GM19455 (cell line): Measurements from ENCODE around the gene SYNDIG1.

Source experiments
- ATAC-seq: cut with Tn5 transposase; IDR thresholded peaks from one replicate; pipeline ENCODE4 v1.9.1; 2021; ENCODE audit not compliant: unreplicated experiment

The SYNDIG1 gene

GRCh38 chr20:24446811-24447210, 22.6 kb upstream of the SYNDIG1 start:
- no peak for ATAC-seq

DNA sequence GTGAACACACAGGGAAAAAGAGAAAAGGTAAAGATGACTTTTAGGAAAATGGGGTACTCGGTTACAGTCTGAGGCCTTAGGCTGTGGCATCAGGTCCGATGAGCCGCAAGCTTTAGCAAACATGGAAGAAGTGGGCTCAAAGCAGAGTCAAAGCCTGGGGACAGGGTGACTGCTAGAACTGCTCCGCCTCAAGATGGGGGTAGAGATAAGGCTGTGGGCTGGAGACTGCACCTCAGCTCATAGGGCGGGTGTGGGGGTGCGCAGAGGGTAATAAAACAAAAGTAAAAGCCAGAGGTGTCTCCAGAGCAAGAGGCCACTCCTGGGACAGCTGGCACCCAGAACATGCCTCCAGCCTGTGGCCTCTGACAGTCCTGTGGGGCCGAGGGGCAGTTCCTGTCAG, 21.3 kb upstream of the SYNDIG1 start:
- no peak for ATAC-seq

- no peak for ATAC-seq
Observed at GRCh38 chr20:24449026-24449720, 20.3 kb upstream of the SYNDIG1 start.

DNA sequence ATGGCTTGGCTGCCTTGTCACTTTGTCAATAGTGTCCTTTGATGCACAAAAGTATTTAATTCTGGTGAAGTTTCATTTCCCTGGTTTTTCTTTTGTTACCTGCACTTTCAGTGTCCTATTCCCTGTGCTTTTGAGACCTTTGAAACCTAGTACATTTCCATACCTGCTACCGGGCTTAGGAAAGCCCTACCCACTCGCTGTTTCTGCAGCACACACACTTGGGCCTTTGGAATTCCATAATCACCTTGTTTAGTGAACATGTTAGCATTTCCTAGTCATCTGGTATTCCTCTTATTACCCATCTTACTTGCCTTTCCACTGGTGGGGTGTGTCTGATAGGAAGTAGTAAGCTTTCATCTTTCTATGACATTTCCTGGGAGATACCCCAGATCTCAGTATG, 19.3 kb upstream of the SYNDIG1 start:
- no peak for ATAC-seq

GRCh38 chr20:24450624-24451376, 18.6 kb upstream of the SYNDIG1 start:
- ATAC-seq, result no peak

GRCh38 chr20:24451428-24451827, 18.0 kb upstream of the SYNDIG1 start:
- ATAC-seq, result no peak

GRCh38 chr20:24452016-24452415, 17.4 kb upstream of the SYNDIG1 start:
- no peak for ATAC-seq

DNA sequence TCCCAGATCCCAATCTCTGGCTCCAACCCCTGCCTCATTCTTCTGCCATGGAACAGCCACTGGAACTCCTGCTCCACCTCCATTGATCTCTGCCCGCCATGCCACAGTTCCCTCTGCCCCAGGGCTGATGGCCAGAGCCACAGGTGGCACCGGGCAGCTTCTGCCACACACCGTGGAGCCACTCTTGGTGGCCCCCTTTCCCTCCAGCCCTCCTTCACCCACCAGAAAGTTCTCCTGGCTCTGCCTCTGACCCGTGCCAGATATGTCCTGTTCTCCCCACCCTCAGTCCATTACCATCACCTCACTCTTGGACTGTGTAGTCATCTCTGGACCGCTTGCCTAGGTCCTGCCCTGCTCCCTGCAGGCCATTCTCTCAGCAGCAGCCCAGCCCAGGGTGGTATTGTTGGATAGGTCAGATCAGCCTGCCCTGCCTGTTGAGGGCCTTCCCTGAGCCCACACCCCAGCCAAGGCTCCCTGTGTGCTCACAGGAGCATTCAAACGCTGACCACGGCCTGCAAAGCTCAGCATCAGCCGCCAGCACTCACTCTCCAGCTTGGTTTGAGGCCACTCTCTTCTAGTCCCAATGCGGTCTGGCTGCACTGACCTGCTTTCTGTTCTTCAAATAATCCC, 16.8 kb upstream of the SYNDIG1 start:
- ATAC-seq, result no peak

GRCh38 chr20:24453869-24454268, 15.6 kb upstream of the SYNDIG1 start:
- ATAC-seq, result no peak

DNA sequence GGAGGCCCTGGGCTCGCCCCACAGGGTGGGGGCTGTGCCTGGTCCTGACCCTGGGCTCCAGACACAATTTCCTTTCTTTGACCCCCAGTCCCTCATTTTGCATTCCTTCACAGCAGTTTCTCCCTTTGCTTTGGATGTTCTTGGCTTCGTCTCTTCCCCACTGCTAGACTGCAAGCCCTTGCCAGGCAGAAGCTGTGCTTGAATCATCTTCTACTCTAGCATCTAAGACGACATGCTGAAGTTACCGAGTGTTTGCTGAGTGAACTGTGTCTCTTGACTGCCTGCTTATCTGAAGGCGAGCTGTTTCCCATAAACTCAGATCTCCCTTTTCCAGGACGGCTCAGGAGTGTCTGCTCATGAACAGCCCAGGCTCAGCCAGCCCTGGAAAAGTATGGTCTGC, 14.3 kb upstream of the SYNDIG1 start:
- ATAC-seq, result no peak

DNA sequence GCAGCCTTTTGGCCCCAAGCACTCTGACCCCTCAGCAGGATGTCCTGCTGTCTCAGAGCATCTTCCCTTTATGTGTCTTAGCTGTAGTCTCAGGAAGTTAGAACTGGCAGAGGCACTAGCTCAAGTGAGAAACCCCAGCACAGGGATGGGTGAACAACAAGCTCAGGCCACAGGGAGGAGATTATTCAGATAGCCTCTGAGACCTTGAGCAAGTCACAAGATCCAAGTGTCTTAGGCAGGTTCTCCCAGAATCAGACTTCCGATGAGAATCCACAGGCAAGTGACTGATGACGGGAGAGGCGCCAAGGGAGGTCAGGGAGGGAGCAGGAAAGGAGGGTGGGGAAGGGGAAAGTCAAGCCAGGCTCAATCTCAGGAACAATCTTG, 13.0 kb upstream of the SYNDIG1 start:
- no peak for ATAC-seq

- ATAC-seq, result no peak
Observed at GRCh38 chr20:24458436-24458835, 11.0 kb upstream of the SYNDIG1 start.

- no peak for ATAC-seq
Observed at GRCh38 chr20:24459733-24460132, 9.7 kb upstream of the SYNDIG1 start.

DNA sequence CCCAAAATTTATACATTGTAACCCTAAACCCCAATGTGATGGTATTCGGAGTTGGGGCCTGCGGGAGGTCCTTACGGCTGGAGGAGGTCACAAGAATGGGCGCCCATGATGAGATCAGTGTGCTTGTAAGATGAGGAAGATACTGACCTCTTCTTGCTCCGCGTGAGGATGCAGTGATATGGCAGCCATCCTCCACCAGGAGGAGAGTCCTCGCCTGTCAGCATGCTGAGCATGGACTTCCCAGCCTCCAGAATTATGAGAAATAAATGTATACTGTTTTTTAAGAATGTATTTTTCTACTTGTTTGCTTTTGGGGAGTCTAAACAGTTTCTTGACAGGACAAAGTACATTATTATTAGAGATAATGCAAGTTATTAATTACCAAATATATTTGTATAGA, 8.7 kb upstream of the SYNDIG1 start:
- ATAC-seq, result no peak

- no peak for ATAC-seq
Observed at GRCh38 chr20:24461848-24462247, 7.6 kb upstream of the SYNDIG1 start.

GRCh38 chr20:24462460-24463010, 6.9 kb upstream of the SYNDIG1 start:
- ATAC-seq, result no peak

GRCh38 chr20:24465159-24465558, 4.3 kb upstream of the SYNDIG1 start:
- no peak for ATAC-seq

DNA sequence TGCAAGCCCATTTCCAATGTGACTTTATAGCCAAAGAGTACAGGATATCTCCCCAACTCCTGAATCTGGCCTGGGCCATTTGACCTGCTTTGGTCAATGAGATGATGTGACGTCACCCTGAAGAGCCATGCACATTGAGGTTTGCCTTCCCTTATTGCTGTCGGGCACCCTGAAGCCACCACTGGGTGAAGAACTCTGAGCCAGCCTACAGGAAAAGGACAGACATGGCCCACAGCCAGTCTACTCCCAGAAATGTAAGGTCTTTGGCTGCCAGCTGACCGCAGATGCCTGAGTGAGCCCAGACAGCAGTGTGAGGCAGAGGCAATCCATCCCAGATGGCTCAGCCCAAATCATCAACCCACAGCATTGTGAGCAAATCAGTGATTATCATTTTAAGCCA, 3.7 kb upstream of the SYNDIG1 start:
- ATAC-seq, result no peak

DNA sequence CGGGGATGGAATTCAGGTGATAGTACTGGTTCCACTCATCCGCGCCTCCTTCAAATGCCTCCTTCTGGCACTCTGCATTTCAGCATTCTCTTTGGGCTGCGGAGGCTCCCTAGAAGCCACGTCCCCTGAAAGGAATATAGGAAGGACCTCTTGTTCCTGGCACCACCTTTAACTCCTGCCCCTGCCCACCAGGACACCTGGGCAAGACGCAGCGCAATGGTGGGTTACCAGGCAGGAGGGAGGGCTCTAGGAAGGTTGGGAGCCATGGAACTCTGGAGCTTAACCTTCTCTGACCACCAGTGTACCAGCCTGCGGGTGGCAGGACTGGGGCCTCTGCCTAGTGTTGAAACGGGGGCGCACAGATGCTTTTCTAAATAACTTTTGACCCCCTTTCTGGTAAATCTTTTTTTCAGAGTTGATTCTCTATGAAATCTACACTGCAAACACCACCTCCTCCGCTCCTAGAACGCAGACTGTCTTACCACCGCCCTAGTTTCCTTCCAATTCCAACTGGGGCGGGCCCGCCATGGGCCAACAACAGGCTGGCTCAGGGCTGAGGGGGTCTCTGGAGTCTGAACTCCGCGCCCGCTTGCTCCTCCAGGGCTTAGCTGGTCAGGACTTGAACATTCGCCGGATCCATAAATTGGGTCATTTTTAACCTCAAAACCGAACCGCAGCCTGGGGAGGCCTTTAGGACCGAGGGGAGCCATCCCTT, 871 bp upstream of the SYNDIG1 start:
- no peak for ATAC-seq

DNA sequence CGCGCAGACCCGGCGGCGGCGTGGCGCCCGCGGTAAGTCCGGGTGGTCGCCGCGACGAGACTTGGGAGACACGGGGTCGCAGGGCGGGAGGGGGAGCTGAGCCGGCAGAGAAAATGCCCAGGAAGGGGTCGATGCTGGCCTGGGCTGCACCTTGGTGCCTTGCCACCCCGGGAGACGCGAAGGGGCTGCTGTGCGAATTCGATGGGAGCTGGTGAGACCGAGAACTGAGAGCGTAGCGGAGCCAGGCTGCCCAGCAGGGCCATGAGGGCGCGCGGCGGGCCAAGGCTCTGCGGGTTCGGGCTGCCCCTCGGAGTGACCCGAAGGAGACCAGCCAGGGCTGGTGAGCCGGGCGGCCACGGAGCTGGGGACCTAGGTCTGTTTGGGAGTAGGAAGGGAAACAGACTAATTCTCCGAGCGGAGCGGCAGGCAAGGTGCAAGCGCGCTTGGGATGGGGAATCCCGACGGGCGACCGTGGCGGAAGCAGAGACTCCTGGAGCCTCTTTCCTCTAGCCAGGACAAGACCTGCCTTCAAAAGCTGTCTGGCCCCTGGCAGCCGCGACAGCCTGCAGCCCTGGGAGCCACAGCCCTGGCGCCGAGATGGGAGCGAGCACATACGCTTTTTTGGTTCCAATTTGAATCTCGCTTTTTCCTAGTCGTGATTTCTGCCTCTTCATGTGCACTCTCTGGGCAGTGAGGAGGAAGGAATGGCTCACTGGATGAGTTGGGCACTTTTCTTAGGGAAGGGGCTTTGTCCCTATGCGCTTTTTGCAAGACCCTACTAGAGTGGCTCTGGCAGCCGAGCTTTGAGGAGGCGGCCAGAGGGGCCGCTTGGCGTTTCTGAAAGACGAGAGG, 691 bp downstream of the SYNDIG1 start:
- no peak for ATAC-seq
